GM12873 (cell line): ENCODE data around the gene SWT1.

ENCODE experiments used
- TF ChIP-seq, protein P1 (sequence below): IDR thresholded peaks from 2 replicates; pipeline ENCODE4 v1.5.1; 2012; ENCODE audit warnings: low read depth, mild to moderate bottlenecking, moderate library complexity, low read length, control low read depth; ENCODE audit not compliant: insufficient read depth; ENCODE audit errors: missing control alignments

Gene SWT1

GRCh38 chr1:185284533-185285276 lies 127.7 kb downstream of the SWT1 start:
- TF ChIP-seq, protein P1, sequence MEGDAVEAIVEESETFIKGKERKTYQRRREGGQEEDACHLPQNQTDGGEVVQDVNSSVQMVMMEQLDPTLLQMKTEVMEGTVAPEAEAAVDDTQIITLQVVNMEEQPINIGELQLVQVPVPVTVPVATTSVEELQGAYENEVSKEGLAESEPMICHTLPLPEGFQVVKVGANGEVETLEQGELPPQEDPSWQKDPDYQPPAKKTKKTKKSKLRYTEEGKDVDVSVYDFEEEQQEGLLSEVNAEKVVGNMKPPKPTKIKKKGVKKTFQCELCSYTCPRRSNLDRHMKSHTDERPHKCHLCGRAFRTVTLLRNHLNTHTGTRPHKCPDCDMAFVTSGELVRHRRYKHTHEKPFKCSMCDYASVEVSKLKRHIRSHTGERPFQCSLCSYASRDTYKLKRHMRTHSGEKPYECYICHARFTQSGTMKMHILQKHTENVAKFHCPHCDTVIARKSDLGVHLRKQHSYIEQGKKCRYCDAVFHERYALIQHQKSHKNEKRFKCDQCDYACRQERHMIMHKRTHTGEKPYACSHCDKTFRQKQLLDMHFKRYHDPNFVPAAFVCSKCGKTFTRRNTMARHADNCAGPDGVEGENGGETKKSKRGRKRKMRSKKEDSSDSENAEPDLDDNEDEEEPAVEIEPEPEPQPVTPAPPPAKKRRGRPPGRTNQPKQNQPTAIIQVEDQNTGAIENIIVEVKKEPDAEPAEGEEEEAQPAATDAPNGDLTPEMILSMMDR, result no peak

- TF ChIP-seq, protein P1, result no peak
These were observed 130.5 kb downstream of the SWT1 start for GRCh38 chr1:185287451-185287850.

DNA sequence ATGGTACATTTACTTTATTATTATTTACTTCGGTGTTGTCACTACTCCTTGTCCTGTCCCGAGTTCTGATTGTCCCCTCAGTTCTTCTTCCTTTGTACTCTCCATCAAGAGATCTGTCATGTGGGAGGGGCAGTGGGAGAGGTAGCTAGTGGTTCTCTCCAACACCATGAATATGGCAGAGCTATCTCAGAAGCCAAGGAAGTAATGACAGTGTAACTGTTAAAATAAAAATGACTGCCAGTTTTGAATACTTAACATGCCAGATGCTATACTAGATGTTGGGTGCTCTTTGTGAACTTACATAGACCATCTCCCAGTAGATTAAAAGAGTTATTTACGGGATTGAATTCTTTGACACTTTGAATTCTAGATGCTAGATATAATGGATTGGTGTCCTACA lies 131.5 kb downstream of the SWT1 start:
- TF ChIP-seq, protein P1, result no peak

DNA sequence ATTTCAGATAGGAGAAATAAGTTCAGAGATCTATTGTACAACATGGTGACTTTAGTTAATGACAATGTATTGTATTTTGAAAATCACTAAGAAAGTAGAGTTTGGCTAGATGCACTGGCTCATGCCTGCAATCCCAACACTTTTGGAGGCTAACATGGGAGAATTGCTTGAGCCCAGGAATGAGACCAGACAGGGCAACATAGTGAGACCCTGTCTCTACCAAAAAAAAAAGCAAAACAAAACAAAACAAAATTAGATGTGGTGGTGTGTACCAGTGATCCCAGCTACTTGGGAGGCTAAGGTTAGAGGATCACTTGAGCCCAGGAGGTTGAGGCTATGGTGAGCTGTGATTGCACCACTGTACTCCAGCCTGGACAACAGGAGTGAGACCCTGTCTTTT lies 132.9 kb downstream of the SWT1 start:
- TF ChIP-seq, protein P1, result no peak

- TF ChIP-seq, protein P1, result no peak
These were observed 134.2 kb downstream of the SWT1 start for GRCh38 chr1:185291159-185291558.

DNA sequence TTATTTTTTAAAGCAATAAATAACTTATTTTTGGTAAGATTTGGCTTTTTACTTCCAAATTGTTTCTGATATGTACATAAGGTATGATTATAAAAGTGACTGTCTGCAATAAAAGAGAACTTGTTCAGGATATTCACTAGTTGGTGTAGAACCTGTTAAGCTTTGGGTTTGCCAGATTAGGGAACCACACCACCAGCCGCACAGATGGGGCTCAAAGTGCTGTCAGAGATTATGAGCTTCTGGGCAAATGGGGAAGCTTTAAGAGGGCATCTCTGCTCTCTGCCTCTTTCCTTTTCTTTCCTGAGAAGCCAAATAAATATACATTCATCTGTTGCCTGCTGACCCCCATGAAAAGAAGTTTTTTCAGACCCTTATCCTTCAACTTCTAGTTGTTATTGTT lies 134.7 kb downstream of the SWT1 start:
- TF ChIP-seq, protein P1, result no peak

DNA sequence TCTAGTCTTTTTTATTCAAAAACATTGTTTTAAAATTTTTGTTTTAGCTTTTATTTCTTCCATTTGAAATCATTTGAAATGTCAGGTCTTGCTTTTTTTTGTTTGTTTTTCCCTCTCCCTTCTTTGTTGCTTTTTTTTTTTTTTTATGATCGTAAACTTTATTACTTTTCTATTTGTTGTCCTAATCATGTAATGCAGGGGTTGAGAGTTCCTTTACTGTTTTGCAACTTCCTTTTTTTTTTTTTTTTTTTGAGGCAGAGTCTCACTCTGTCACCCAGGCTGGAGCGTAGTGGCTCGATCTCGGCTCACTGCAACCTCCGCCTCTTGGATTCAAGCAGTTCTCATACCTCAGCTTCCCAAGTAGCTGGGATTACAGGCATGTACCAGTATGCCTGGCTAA lies 135.3 kb downstream of the SWT1 start:
- TF ChIP-seq, protein P1, result no peak
